ENCODE results near the gene CCM2L. TPM values are rescaled to one million over a fixed set of nuclear protein-coding genes. Genes with fewer than 3 reads are reported as not detected.

CCM2L gene
- under 0.01 TPM in 1 of 2 replicates, not detected in the other for total RNA-seq

GRCh38 chr20:32010101-32010500, at the start of gene CCM2L:
CCM2L (plus strand) TSS chr20:32010438; CDS start chr20:32010455, 17 bp downstream.
- H3K4me3 ChIP-seq (ENCODE audit: low read depth, low read length), result no peak within 1 kb of the TSS
- no peak for TF ChIP-seq CTCF (IDR thresholded peaks at IDR 0.05; ENCODE audit: insufficient read depth, low read depth, low read length)
- DNase-seq (ENCODE audit: low read depth), result no peak

DNA sequence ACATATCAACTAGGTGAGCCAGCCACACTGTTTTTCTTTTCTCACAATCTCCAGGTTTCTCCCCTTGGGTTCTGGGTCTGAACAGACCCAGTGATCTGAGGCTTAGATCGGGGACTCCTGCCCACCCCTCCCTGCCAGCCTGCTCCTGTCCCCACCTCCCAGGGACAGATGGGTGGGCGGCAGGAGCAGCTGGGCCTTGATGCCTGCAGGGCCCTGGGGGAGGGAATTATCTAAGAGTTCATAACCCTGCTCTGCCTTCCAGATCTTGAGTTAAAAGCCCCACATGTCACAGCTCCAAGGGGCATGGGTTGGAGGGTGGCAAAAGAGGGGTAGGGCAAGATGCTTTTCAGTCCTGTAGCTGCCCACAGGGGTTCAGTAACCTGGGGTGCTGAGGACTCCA, 47.5 kb upstream of the CCM2L start:
- no peak overlapping the region for H3K4me3 ChIP-seq (ENCODE audit: low read depth, low read length)
- DNase-seq (ENCODE audit: low read depth), result no peak
- no peak for TF ChIP-seq CTCF (IDR thresholded peaks at IDR 0.05; ENCODE audit: insufficient read depth, low read depth, low read length)

GRCh38 chr20:31963889-31964288, 46.3 kb upstream of the CCM2L start:
- no peak for TF ChIP-seq CTCF (IDR thresholded peaks at IDR 0.05; ENCODE audit: insufficient read depth, low read depth, low read length)
- no peak overlapping the region for H3K4me3 ChIP-seq (ENCODE audit: low read depth, low read length)
- DNase-seq (ENCODE audit: low read depth), result no peak

GRCh38 chr20:31966991-31967655, 43.1 kb upstream of the CCM2L start:
- DNase-seq (ENCODE audit: low read depth), result no peak
- no peak overlapping the region for H3K4me3 ChIP-seq (ENCODE audit: low read depth, low read length)
- no peak for TF ChIP-seq CTCF (IDR thresholded peaks at IDR 0.05; ENCODE audit: insufficient read depth, low read depth, low read length)

DNA sequence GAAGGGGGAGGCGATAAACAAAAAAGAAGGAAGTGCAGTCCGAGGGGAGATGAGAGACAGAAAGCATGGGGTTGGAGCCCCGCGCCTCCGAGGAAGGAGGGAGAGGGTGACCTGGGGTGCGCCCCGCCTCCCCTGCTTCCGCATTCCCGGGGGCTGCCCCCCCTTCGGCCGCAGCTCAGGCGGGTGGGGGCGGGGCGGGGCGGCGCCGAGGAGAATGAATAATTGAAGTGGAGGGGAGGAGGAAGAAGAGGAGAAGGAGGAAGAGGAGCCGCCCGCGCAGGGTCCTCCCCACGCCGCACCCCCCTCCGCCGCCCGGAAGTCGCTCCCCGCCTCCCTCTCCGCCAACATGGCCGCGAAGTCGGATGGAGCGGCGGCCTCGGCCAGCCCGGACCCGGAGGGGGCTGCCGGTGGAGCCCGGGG, 42.4 kb upstream of the CCM2L start, which contains the start of gene XKR7:
Gene XKR7, plus strand, starts transcription at position 322 of the 420 bp plus-strand sequence. Its CDS starts 25 bp downstream, at position 347.
- TF ChIP-seq CTCF (IDR thresholded peaks at IDR 0.05; ENCODE audit: insufficient read depth, low read depth, low read length), result no peak
- peak within 1 kb of the TSS; percentile 10 for H3K4me3 ChIP-seq (ENCODE audit: low read depth, low read length)
- DNase-seq (ENCODE audit: low read depth), result no peak

DNA sequence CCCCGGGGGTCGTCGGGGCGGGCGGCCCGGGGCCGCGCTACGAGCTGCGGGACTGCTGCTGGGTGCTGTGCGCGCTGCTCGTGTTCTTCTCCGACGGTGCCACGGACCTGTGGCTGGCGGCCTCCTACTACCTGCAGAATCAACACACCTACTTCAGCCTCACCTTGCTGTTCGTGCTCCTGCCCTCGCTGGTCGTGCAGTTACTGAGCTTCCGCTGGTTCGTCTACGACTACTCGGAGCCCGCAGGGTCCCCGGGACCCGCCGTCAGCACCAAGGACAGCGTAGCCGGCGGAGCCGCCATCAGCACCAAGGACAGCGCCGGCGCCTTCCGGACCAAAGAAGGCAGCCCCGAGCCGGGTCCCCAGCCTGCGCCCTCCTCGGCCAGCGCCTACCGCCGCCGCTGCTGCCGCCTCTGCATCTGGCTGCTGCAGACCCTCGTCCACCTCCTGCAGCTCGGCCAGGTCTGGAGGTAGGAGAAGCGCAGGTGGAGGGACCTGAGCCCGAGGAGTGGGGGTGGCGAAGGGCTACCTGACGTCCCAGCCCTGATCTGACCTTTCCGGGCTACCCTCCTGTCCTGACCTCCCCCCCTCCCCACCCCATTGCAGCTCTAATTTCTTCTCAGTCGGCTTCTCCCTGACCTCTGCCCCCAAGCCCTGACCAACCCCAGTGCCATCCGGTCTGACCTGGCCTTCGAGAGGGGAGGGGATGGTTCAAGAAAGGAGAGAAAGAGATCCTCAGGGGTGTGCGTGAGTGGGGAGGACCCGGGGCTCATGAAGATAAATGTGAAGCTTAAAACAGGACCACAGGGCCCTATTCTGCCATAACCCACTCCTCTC, 41.7 kb upstream of the CCM2L start:
- DNase-seq (ENCODE audit: low read depth), result peak; percentile 73
- H3K4me3 ChIP-seq (ENCODE audit: low read depth, low read length), result peak overlapping the region; percentile 10
- TF ChIP-seq CTCF (IDR thresholded peaks at IDR 0.05; ENCODE audit: insufficient read depth, low read depth, low read length), result no peak

Measured in fibroblast of villous mesenchyme (primary cell).